ENCODE data around the gene ZNF33A. TPM values are rescaled to one million over a fixed set of nuclear protein-coding genes. Genes with fewer than 3 reads are reported as not detected.
"Not testable (repeated sequence)": the region's sequence is repeated elsewhere in the genome, so short reads cannot be mapped to it uniquely, and the experiment has no call there.

The ZNF33A gene
- polyA plus RNA-seq, 2 donors = 7.4 to 8.3 TPM

DNA sequence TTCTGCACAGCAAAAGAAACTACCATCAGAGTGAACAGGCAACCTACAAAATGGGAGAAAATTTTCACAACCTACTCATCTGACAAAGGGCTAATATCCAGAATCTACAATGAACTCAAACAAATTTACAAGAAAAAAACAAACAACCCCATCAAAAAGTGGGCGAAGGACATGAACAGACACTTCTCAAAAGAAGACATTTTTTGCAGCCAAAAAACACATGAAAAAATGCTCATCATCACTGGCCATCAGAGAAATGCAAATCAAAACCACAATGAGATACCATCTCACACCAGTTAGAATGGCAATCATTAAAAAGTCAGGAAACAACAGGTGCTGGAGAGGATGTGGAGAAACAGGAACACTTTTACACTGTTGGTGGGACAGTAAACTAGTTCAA lies 10.0 kb upstream of the ZNF33A start:
- H3K27me3 ChIP-seq (ENCODE audit: control insufficient read depth in 1 of 2, insufficient read depth in 2 of 2, low read length in 2 of 2); H3K4me1 ChIP-seq (ENCODE audit: control insufficient read depth in 2 of 2, insufficient read depth in 2 of 2, low read length in 1 of 2); H3K27ac ChIP-seq (ENCODE audit: low read depth in 2 of 2, low read length in 1 of 2); H3K4me3 ChIP-seq (ENCODE audit: low read depth in 1 of 2, low read length in 2 of 2); H3K36me3 ChIP-seq (ENCODE audit: control insufficient read depth in 2 of 2, insufficient read depth in 2 of 2, low read length in 1 of 2); H3K9me3 ChIP-seq (ENCODE audit: control insufficient read depth in 2 of 2, insufficient read depth in 1 of 2, low read depth in 1 of 2, low read length in 1 of 2): not testable (repeated sequence)
- WGBS, 2 donors = 82 to 90% methylated on average over 1 of the region's 1 CpG

DNA sequence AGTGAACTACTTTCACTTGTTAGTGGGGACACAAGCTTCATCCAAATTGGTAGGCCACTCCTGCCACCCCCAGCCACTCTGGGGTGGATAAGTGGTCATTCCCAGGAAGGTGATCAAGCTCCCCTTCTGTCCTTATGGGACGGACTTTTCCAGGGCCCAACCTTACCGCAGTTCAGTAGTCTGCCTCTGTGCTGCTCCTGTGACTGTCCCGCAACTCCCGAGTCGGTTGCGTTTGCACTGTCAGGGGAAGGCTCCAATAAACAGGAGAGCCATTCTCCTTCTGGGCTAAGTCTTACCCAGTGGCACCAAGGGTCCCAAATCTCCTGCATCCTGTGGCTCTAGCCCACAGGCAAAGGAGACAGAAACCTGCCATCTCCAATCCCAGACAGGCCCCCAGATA lies 7.4 kb upstream of the ZNF33A start:
- no peaks in the 10 kb centered on the region for H3K9me3 ChIP-seq (ENCODE audit: control insufficient read depth in 2 of 2, insufficient read depth in 1 of 2, low read depth in 1 of 2, low read length in 1 of 2)
- no peak overlapping the region for H3K27ac ChIP-seq (ENCODE audit: low read depth in 2 of 2, low read length in 1 of 2)
- H3K27me3 ChIP-seq (ENCODE audit: control insufficient read depth in 1 of 2, insufficient read depth in 2 of 2, low read length in 2 of 2) = no peaks in the 10 kb centered on the region
- 94 to 95% methylated on average over 6 of the region's 6 CpGs for WGBS, 2 donors
- no peaks in the 10 kb centered on the region for H3K4me1 ChIP-seq (ENCODE audit: control insufficient read depth in 2 of 2, insufficient read depth in 2 of 2, low read length in 1 of 2)
- H3K4me3 ChIP-seq (ENCODE audit: low read depth in 1 of 2, low read length in 2 of 2) = no peak overlapping the region
- H3K36me3 ChIP-seq (ENCODE audit: control insufficient read depth in 2 of 2, insufficient read depth in 2 of 2, low read length in 1 of 2) = no peaks in the 10 kb centered on the region

GRCh38 chr10:38003588-38003987 lies 6.9 kb upstream of the ZNF33A start:
- H3K4me3 ChIP-seq (ENCODE audit: low read depth in 1 of 2, low read length in 2 of 2) = no peak overlapping the region
- H3K4me1 ChIP-seq (ENCODE audit: control insufficient read depth in 2 of 2, insufficient read depth in 2 of 2, low read length in 1 of 2) = no peaks in the 10 kb centered on the region
- no peaks in the 10 kb centered on the region for H3K36me3 ChIP-seq (ENCODE audit: control insufficient read depth in 2 of 2, insufficient read depth in 2 of 2, low read length in 1 of 2)
- H3K9me3 ChIP-seq (ENCODE audit: control insufficient read depth in 2 of 2, insufficient read depth in 1 of 2, low read depth in 1 of 2, low read length in 1 of 2) = no peaks in the 10 kb centered on the region
- WGBS, 2 donors = 97 to 100% methylated on average over 1 of the region's 1 CpG
- H3K27ac ChIP-seq (ENCODE audit: low read depth in 2 of 2, low read length in 1 of 2) = no peak overlapping the region
- no peaks in the 10 kb centered on the region for H3K27me3 ChIP-seq (ENCODE audit: control insufficient read depth in 1 of 2, insufficient read depth in 2 of 2, low read length in 2 of 2)

DNA sequence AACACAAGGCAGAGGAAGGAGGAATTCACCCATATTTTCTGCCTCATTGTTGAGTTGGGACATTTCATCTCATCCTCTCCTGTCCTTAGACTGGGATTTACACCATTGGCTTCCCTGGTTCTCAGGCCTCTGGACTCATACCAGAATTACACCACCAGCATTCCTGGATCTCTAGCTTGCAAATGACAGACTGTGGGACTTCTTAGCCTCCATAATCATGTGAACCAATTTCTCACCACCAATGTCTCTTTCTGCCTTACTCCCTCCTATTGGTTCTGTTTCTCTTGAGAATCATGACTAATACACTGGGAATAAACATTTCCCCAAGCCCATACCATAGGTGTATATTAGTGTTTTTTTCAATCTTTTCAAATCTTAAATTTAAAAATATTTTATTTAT lies 2.9 kb upstream of the ZNF33A start:
- H3K27ac ChIP-seq (ENCODE audit: low read depth in 2 of 2, low read length in 1 of 2) = peak overlapping the region in 1 of 2 donors; percentile 68

DNA sequence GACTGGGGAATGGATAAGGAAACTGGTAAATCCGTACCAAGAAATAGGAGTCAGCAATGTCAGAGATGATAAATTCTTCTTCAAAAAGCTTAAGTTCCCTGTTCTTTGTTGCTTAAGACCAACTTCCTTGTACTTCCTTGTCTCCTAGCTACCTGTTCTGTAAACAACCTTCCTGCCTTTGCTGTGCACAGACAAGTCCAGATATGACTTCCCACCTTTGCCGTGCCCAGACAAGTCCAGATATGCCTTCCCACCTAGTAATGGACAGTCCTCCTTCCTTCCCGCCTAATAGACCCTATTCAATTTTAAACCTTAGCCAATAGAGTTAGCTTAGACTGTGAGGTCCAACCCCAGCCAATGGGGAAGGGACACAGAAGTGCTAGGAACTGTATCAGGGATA lies 2.5 kb upstream of the ZNF33A start:
- Histone ChIP-seq H3K4me1 (ENCODE audit: control insufficient read depth in 2 of 2, insufficient read depth in 2 of 2, low read length in 1 of 2) (no peaks in the 10 kb centered on the region), H3K27ac (ENCODE audit: low read depth in 2 of 2, low read length in 1 of 2) (peak overlapping the region; percentile 37 to 42), H3K27me3 (ENCODE audit: control insufficient read depth in 1 of 2, insufficient read depth in 2 of 2, low read length in 2 of 2) (no peaks in the 10 kb centered on the region), H3K9me3 (ENCODE audit: control insufficient read depth in 2 of 2, insufficient read depth in 1 of 2, low read depth in 1 of 2, low read length in 1 of 2) (no peaks in the 10 kb centered on the region), H3K36me3 (ENCODE audit: control insufficient read depth in 2 of 2, insufficient read depth in 2 of 2, low read length in 1 of 2) (peaks cover 0 to 2% of the 10 kb centered on the region in 2 donors), H3K4me3 (ENCODE audit: low read depth in 1 of 2, low read length in 2 of 2) (no peak overlapping the region)
- WGBS, 2 donors = 53 to 64% methylated on average over 3 of the region's 3 CpGs

More for the DNA sequence above, 2.9 kb upstream of the ZNF33A start:
- peaks cover 0 to 2% of the 10 kb centered on the region in 2 donors for H3K36me3 ChIP-seq (ENCODE audit: control insufficient read depth in 2 of 2, insufficient read depth in 2 of 2, low read length in 1 of 2)
- no peak overlapping the region for H3K4me3 ChIP-seq (ENCODE audit: low read depth in 1 of 2, low read length in 2 of 2)
- H3K4me1 ChIP-seq (ENCODE audit: control insufficient read depth in 2 of 2, insufficient read depth in 2 of 2, low read length in 1 of 2) = no peaks in the 10 kb centered on the region
- no peaks in the 10 kb centered on the region for H3K27me3 ChIP-seq (ENCODE audit: control insufficient read depth in 1 of 2, insufficient read depth in 2 of 2, low read length in 2 of 2)
- no peaks in the 10 kb centered on the region for H3K9me3 ChIP-seq (ENCODE audit: control insufficient read depth in 2 of 2, insufficient read depth in 1 of 2, low read depth in 1 of 2, low read length in 1 of 2)

DNA sequence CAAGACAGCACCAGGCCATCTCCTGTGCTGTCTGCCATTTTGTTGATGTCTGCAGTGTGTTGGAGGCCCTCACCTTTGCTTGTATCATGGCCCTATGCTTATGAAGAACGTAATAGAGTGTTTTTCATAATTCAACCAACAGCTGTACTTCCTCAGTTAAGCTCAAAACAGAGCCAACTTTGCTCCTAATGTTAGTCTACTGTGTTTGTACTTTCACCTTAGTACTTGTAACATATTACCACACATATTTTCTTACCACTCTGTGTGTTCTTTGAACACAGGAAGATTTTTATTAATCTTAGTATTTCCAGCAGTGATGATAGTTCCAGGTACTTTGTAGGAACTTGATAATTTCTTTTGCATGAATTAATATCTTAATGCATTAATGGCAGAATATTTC lies 5.9 kb downstream of the ZNF33A start:
- Histone ChIP-seq H3K36me3 (ENCODE audit: control insufficient read depth in 2 of 2, insufficient read depth in 2 of 2, low read length in 1 of 2) (peaks cover 0 to 6% of the 10 kb centered on the region in 2 donors), H3K4me1 (ENCODE audit: control insufficient read depth in 2 of 2, insufficient read depth in 2 of 2, low read length in 1 of 2) (no peaks in the 10 kb centered on the region), H3K27ac (ENCODE audit: low read depth in 2 of 2, low read length in 1 of 2) (no peak overlapping the region), H3K9me3 (ENCODE audit: control insufficient read depth in 2 of 2, insufficient read depth in 1 of 2, low read depth in 1 of 2, low read length in 1 of 2) (no peaks in the 10 kb centered on the region), H3K27me3 (ENCODE audit: control insufficient read depth in 1 of 2, insufficient read depth in 2 of 2, low read length in 2 of 2) (no peaks in the 10 kb centered on the region), H3K4me3 (ENCODE audit: low read depth in 1 of 2, low read length in 2 of 2) (no peak overlapping the region)
- 83 to 84% methylated on average over 1 of the region's 1 CpG for WGBS, 2 donors

DNA sequence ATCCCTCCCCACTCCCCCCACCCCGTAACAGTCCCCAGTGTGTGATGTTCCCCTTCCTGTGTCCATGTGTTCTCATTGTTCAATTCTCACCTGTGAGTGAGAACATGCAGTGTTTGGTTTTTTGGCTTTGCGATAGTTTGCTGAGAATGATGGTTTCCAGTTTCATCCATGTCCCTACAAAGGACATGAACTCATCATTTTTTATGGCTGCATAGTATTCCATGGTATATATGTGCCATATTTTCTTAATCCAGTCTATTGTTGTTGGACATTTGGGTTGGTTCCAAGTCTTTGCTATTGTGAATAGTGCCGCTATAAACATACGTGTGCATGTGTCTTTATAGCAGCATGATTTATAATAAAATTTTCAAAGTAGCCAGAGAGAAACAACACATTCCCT lies 8.6 kb downstream of the ZNF33A start:
- 63 to 74% methylated on average over 3 to 4 of the region's 4 CpGs for WGBS, 2 donors
- H3K27me3 ChIP-seq (ENCODE audit: control insufficient read depth in 1 of 2, insufficient read depth in 2 of 2, low read length in 2 of 2); H3K4me3 ChIP-seq (ENCODE audit: low read depth in 1 of 2, low read length in 2 of 2): not testable (repeated sequence)

GRCh38 chr10:38025283-38025682 lies 14.8 kb downstream of the ZNF33A start:
- Histone ChIP-seq H3K4me1 (ENCODE audit: control insufficient read depth in 2 of 2, insufficient read depth in 2 of 2, low read length in 1 of 2) (no peaks in the 10 kb centered on the region), H3K9me3 (ENCODE audit: control insufficient read depth in 2 of 2, insufficient read depth in 1 of 2, low read depth in 1 of 2, low read length in 1 of 2) (no peaks in the 10 kb centered on the region), H3K36me3 (ENCODE audit: control insufficient read depth in 2 of 2, insufficient read depth in 2 of 2, low read length in 1 of 2) (peaks cover 2 to 6% of the 10 kb centered on the region in 2 donors), H3K4me3 (ENCODE audit: low read depth in 1 of 2, low read length in 2 of 2) (no peak overlapping the region), H3K27me3 (ENCODE audit: control insufficient read depth in 1 of 2, insufficient read depth in 2 of 2, low read length in 2 of 2) (no peaks in the 10 kb centered on the region), H3K27ac (ENCODE audit: low read depth in 2 of 2, low read length in 1 of 2) (no peak overlapping the region)
- WGBS, 2 donors = 82 to 90% methylated on average over 3 of the region's 3 CpGs

More for the DNA sequence above, 8.6 kb downstream of the ZNF33A start:
- not testable (repeated sequence) for H3K9me3 ChIP-seq (ENCODE audit: control insufficient read depth in 2 of 2, insufficient read depth in 1 of 2, low read depth in 1 of 2, low read length in 1 of 2); H3K36me3 ChIP-seq (ENCODE audit: control insufficient read depth in 2 of 2, insufficient read depth in 2 of 2, low read length in 1 of 2); H3K4me1 ChIP-seq (ENCODE audit: control insufficient read depth in 2 of 2, insufficient read depth in 2 of 2, low read length in 1 of 2); H3K27ac ChIP-seq (ENCODE audit: low read depth in 2 of 2, low read length in 1 of 2)

GRCh38 chr10:38027986-38028385 lies 17.5 kb downstream of the ZNF33A start:
- no peak overlapping the region for H3K4me3 ChIP-seq (ENCODE audit: low read depth in 1 of 2, low read length in 2 of 2)
- no peaks in the 10 kb centered on the region for H3K27me3 ChIP-seq (ENCODE audit: control insufficient read depth in 1 of 2, insufficient read depth in 2 of 2, low read length in 2 of 2)
- no peaks in the 10 kb centered on the region for H3K9me3 ChIP-seq (ENCODE audit: control insufficient read depth in 2 of 2, insufficient read depth in 1 of 2, low read depth in 1 of 2, low read length in 1 of 2)
- WGBS, 2 donors = 84 to 92% methylated on average over 1 of the region's 1 CpG
- no peaks in the 10 kb centered on the region for H3K4me1 ChIP-seq (ENCODE audit: control insufficient read depth in 2 of 2, insufficient read depth in 2 of 2, low read length in 1 of 2)
- H3K27ac ChIP-seq (ENCODE audit: low read depth in 2 of 2, low read length in 1 of 2) = no peak overlapping the region
- H3K36me3 ChIP-seq (ENCODE audit: control insufficient read depth in 2 of 2, insufficient read depth in 2 of 2, low read length in 1 of 2) = peaks cover 5 to 6% of the 10 kb centered on the region in 2 donors

DNA sequence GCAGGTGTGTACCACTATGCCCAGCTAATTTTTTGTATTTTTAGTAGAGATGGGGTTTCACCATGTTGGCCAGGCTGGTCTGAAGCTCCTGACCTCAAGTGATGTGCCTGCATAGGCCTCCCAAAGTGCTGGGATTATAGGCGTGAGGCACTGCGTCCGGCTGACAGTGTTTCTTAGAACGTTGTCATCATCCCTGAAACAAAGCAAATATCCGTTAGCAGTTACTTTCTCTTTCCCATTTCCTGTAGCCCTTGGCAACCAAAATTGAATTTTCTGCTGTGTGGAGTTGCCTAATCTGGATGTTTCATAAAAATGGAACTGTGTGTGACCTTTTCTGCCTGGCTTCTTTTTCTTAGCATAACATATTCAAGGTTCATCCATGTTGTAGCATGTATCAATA lies 22.4 kb downstream of the ZNF33A start:
- H3K27ac ChIP-seq (ENCODE audit: low read depth in 2 of 2, low read length in 1 of 2) = no peak overlapping the region
- WGBS, 2 donors = 62 to 84% methylated on average over 5 of the region's 5 CpGs
- peaks cover 0 to 5% of the 10 kb centered on the region in 2 donors for H3K36me3 ChIP-seq (ENCODE audit: control insufficient read depth in 2 of 2, insufficient read depth in 2 of 2, low read length in 1 of 2)

More for the DNA sequence above, 22.4 kb downstream of the ZNF33A start:
- no peak overlapping the region for H3K4me3 ChIP-seq (ENCODE audit: low read depth in 1 of 2, low read length in 2 of 2)
- H3K9me3 ChIP-seq (ENCODE audit: control insufficient read depth in 2 of 2, insufficient read depth in 1 of 2, low read depth in 1 of 2, low read length in 1 of 2) = no peaks in the 10 kb centered on the region
- H3K27me3 ChIP-seq (ENCODE audit: control insufficient read depth in 1 of 2, insufficient read depth in 2 of 2, low read length in 2 of 2) = no peaks in the 10 kb centered on the region
- H3K4me1 ChIP-seq (ENCODE audit: control insufficient read depth in 2 of 2, insufficient read depth in 2 of 2, low read length in 1 of 2) = no peaks in the 10 kb centered on the region
